HepG2 (cell line): Measurements from ENCODE around the gene SMAD6. TPM values are rescaled to one million over a fixed set of nuclear protein-coding genes. Genes with fewer than 3 reads are reported as not detected.

ENCODE experiments used
- CHD4 ChIP-seq: fragments of 200-600 bp; sonication (generic); IDR thresholded peaks from 2 replicates; pipeline ENCODE4 v1.7.0; 2017; ENCODE audit warnings: mild to moderate bottlenecking, low read length, borderline replicate concordance
- SOX5 ChIP-seq: IDR thresholded peaks from 2 replicates; pipeline ENCODE4 v1.6.1; 2016; ENCODE audit warnings: borderline replicate concordance
- ZNF460 ChIP-seq: sonication (generic); formaldehyde crosslinking; IDR thresholded peaks from 2 replicates; pipeline ENCODE4 v1.5.1; 2020; ENCODE audit warnings: missing genetic modification reagents, mild to moderate bottlenecking, borderline replicate concordance
- ZNF7 ChIP-seq: IDR thresholded peaks from 2 replicates; pipeline ENCODE4 v1.6.1; 2016; ENCODE audit warnings: missing biosample characterization, missing genetic modification reagents
- ZNF720 ChIP-seq: sonication (generic); formaldehyde crosslinking; IDR thresholded peaks from 2 replicates; pipeline ENCODE4 v1.4.0; 2020; ENCODE audit warnings: missing genetic modification reagents
- polyA plus RNA-seq, 8 experiments: library from polyadenylated mRNA; depleted of rRNA in 3 of 8; stranded (reverse) in 7 of 8; unstranded in 1 of 8; fragments of >200 nt; fragmentation: Illumina TruSeq in 4 of 8; extraction: Trizol in 4 of 8; gene quantifications; 2 replicates each; pipeline versions ENCODE4 v1.2.1 to v1.2.3, GENCODE V29; 2011 to 2016; ENCODE audit warnings: low read depth in 4 of 8, missing spikeins in 1 of 8, mixed read lengths in 1 of 8; ENCODE audit not compliant: insufficient read depth in 1 of 8
- total RNA-seq, 5 experiments: library from RNA; depleted of rRNA; stranded (reverse); fragments of >200 nt; fragmentation: Illumina TruSeq; extraction: Trizol; gene quantifications; 2 replicates each; pipeline ENCODE4 v1.2.3, GENCODE V29; 2016; ENCODE audit warnings: low read depth in 1 of 5
- TF ChIP-seq, protein P1 (sequence below): sonication (generic); formaldehyde crosslinking; IDR thresholded peaks from 2 replicates; pipeline ENCODE4 v1.4.0; 2020; ENCODE audit warnings: missing genetic modification reagents
- TF ChIP-seq, protein P2 (sequence below): sonication (generic); formaldehyde crosslinking; IDR thresholded peaks from 2 replicates; pipeline ENCODE4 v1.4.0; 2020; ENCODE audit warnings: missing genetic modification reagents

Gene SMAD6
- total and polyA plus RNA-seq, 2 of the 13 experiments (the other 11 are each of a cell fraction or from before 2014, with no cell fraction given), result 3.3 to 4.4 TPM

DNA sequence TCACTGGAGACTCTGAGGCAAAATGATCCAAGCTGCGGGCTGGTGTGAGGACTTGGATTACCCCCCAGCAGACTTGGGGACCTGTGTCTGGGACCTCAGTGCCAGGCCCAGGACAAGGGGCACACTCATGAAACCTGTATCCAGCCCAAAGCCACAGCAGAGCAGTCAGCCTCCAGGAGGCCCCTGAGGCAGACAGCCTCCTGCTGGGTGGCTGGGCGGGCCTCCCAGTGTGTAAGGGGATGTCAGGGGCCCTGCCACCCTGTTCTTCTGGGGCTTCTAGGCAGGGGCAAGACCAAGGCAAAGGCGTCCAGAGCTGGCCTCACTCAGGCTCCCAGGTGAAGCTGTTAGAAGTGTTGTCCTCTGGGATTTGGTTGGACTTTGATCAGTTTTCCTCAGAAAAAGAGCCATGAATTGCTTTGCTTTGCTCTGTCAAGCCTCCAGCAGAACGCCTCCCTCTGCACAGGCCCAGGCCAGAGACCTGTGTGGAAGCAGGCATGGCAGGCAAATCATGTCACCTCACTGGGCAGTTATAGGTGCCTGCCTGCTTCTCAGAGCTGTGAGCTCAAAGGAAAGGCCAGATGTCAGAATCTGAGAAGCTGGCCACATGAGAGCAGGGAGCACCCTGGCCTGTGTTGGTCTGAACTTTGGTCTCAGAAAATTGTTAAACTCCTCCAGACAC, 77.4 kb downstream of the SMAD6 start (continued):
- TF ChIP-seq, protein P1, sequence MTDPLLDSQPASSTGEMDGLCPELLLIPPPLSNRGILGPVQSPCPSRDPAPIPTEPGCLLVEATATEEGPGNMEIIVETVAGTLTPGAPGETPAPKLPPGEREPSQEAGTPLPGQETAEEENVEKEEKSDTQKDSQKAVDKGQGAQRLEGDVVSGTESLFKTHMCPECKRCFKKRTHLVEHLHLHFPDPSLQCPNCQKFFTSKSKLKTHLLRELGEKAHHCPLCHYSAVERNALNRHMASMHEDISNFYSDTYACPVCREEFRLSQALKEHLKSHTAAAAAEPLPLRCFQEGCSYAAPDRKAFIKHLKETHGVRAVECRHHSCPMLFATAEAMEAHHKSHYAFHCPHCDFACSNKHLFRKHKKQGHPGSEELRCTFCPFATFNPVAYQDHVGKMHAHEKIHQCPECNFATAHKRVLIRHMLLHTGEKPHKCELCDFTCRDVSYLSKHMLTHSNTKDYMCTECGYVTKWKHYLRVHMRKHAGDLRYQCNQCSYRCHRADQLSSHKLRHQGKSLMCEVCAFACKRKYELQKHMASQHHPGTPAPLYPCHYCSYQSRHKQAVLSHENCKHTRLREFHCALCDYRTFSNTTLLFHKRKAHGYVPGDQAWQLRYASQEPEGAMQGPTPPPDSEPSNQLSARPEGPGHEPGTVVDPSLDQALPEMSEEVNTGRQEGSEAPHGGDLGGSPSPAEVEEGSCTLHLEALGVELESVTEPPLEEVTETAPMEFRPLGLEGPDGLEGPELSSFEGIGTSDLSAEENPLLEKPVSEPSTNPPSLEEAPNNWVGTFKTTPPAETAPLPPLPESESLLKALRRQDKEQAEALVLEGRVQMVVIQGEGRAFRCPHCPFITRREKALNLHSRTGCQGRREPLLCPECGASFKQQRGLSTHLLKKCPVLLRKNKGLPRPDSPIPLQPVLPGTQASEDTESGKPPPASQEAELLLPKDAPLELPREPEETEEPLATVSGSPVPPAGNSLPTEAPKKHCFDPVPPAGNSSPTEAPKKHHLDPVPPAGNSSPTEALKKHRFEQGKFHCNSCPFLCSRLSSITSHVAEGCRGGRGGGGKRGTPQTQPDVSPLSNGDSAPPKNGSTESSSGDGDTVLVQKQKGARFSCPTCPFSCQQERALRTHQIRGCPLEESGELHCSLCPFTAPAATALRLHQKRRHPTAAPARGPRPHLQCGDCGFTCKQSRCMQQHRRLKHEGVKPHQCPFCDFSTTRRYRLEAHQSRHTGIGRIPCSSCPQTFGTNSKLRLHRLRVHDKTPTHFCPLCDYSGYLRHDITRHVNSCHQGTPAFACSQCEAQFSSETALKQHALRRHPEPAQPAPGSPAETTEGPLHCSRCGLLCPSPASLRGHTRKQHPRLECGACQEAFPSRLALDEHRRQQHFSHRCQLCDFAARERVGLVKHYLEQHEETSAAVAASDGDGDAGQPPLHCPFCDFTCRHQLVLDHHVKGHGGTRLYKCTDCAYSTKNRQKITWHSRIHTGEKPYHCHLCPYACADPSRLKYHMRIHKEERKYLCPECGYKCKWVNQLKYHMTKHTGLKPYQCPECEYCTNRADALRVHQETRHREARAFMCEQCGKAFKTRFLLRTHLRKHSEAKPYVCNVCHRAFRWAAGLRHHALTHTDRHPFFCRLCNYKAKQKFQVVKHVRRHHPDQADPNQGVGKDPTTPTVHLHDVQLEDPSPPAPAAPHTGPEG (CRISPR knock-in tag), result no peak
- TF ChIP-seq, protein P2, sequence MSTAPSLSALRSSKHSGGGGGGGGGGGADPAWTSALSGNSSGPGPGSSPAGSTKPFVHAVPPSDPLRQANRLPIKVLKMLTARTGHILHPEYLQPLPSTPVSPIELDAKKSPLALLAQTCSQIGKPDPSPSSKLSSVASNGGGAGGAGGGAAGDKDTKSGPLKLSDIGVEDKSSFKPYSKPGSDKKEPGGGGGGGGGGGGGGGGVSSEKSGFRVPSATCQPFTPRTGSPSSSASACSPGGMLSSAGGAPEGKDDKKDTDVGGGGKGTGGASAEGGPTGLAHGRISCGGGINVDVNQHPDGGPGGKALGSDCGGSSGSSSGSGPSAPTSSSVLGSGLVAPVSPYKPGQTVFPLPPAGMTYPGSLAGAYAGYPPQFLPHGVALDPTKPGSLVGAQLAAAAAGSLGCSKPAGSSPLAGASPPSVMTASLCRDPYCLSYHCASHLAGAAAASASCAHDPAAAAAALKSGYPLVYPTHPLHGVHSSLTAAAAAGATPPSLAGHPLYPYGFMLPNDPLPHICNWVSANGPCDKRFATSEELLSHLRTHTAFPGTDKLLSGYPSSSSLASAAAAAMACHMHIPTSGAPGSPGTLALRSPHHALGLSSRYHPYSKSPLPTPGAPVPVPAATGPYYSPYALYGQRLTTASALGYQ (CRISPR knock-in tag), result no peak
- TF ChIP-seq SOX5 (CRISPR knock-in tag) (peak; percentile 29; the same call in 1 of the 2 replicates), ZNF7 (CRISPR knock-in tag) (no peak), ZNF720 (CRISPR knock-in tag) (no peak), CHD4 (no peak), ZNF460 (no peak)
